H1 (cell line): ENCODE measurements around the gene TSPEAR. TPM values are rescaled to one million over a fixed set of nuclear protein-coding genes. Genes with fewer than 3 reads are reported as not detected.

Experiments used
- CTCF ChIA-PET: fragments of 300-600 bp; sonication (Branson Sonifier 250); formaldehyde crosslinking; loops from one replicate; lab custom pipeline; 2021; ENCODE audit not compliant: partially characterized antibody; lab: Charles Lee
- POLR2A ChIA-PET: fragments of 300-600 bp; sonication (Branson Sonifier 250); formaldehyde crosslinking; loops from one replicate; lab custom pipeline; 2021; ENCODE audit warnings: inconsistent platforms; ENCODE audit not compliant: partially characterized antibody; lab: Charles Lee
- DNase-seq, 2 experiments: peaks; one replicate each; pipeline versions ENCODE4 v3.0.0 to v3.0.0-alpha.2; 2010 to 2022; ENCODE audit warnings: low spot score in 2 of 2, low read depth in 1 of 2, mixed read lengths in 1 of 2
- FAIRE-seq: peaks from 2 replicates; lab custom pipeline; 2011; peaks lifted over from hg19 to GRCh38; lab: Jason Lieb, UNC
- H2AFZ ChIP-seq: 2 replicates; pipeline ENCODE4 v1.8.1; 2012; ENCODE audit warnings: low read length, inconsistent platforms
- H2AK5ac ChIP-seq: 2 replicates; pipeline ENCODE4 v1.6.1; 2013; ENCODE audit warnings: low read depth, low read length
- H2BK120ac ChIP-seq: replicated peaks from 2 replicates; pipeline ENCODE3; 2013; ENCODE audit warnings: low read depth, low read length, inconsistent platforms
- H2BK12ac ChIP-seq: 2 replicates; pipeline ENCODE4 v1.6.1; 2013; ENCODE audit warnings: low read depth, low read length
- H2BK15ac ChIP-seq: 2 replicates; pipeline ENCODE4 v1.6.1; 2013; ENCODE audit warnings: low read length
- H2BK20ac ChIP-seq: 2 replicates; pipeline ENCODE4 v1.6.1; 2013; ENCODE audit warnings: low read length
- H2BK5ac ChIP-seq: 2 replicates; pipeline ENCODE4 v1.6.1; 2013; ENCODE audit warnings: low read depth, low read length
- H3K14ac ChIP-seq: 2 replicates; pipeline ENCODE4 v1.6.1; 2013; ENCODE audit warnings: inconsistent platforms; ENCODE audit not compliant: insufficient read length
- H3K18ac ChIP-seq: 2 replicates; pipeline ENCODE4 v1.6.1; 2013; ENCODE audit warnings: low read length; ENCODE audit errors: extremely low read depth
- H3K23ac ChIP-seq: 2 replicates; pipeline ENCODE4 v1.6.1; 2013; ENCODE audit warnings: inconsistent platforms; ENCODE audit not compliant: insufficient read length
- H3K23me2 ChIP-seq: 2 replicates; pipeline ENCODE4 v1.6.1; 2013; ENCODE audit warnings: low read depth, low read length
- H3K27ac ChIP-seq: 2 replicates; pipeline ENCODE4 v1.6.1; 2011; ENCODE audit warnings: low read depth, low read length, inconsistent platforms
- H3K27me3 ChIP-seq, 4 experiments: replicated peaks in 1 of 4; 1 replicate in 1 of 4; 2 replicates in 3 of 4; pipeline versions ENCODE4 v1.6.1 to v1.8.1; 2011 to 2013; ENCODE audit warnings: low read length in 3 of 4, mild to moderate bottlenecking in 3 of 4, inconsistent platforms in 2 of 4, mixed read lengths in 2 of 4, moderate library complexity in 1 of 4; ENCODE audit not compliant: control insufficient read depth in 3 of 4, insufficient read depth in 3 of 4; ENCODE audit errors: extremely low read depth in 1 of 4
- H3K36me3 ChIP-seq, 4 experiments: 2 replicates each; pipeline versions ENCODE4 v1.6.1 to v1.8.1; 2011 to 2013; ENCODE audit warnings: mild to moderate bottlenecking in 4 of 4, low read length in 3 of 4, moderate library complexity in 2 of 4, control low read depth in 1 of 4, inconsistent platforms in 1 of 4; ENCODE audit not compliant: insufficient read depth in 4 of 4, control insufficient read depth in 2 of 4
- H3K4ac ChIP-seq: replicated peaks from 2 replicates; pipeline ENCODE3; 2013; ENCODE audit warnings: low read length, low read depth, mixed read lengths, inconsistent platforms; ENCODE audit not compliant: insufficient read length
- H3K4me1 ChIP-seq, 4 experiments: replicated peaks in 1 of 4; 1 replicate in 1 of 4; 2 replicates in 3 of 4; pipeline versions ENCODE4 v1.6.1 to v1.8.1; 2011 to 2013; ENCODE audit warnings: low read length in 3 of 4, inconsistent platforms in 2 of 4, mixed read lengths in 1 of 4; ENCODE audit not compliant: insufficient read depth in 4 of 4, control insufficient read depth in 3 of 4
- H3K4me2 ChIP-seq, 2 experiments: 2 replicates each; pipeline versions ENCODE4 v1.6.1 to v1.8.1; 2011 to 2013; ENCODE audit warnings: low read depth in 2 of 2, low read length in 2 of 2, control low read depth in 1 of 2, inconsistent platforms in 1 of 2, mild to moderate bottlenecking in 1 of 2; ENCODE audit not compliant: insufficient read depth in 1 of 2
- H3K4me3 ChIP-seq, 4 experiments: fragments of 200-600, 300-600 bp in 1 of 4; sonication (generic), shearing (Covaris generic), sonication (Bioruptor Twin) in 1 of 4; 2 replicates each; pipeline versions ENCODE4 v1.5.1 to v1.8.1; 2011 to 2016; ENCODE audit warnings: low read length in 4 of 4, low read depth in 3 of 4, control low read depth in 2 of 4, inconsistent platforms in 2 of 4, mild to moderate bottlenecking in 2 of 4, mixed read lengths in 1 of 4, moderate library complexity in 1 of 4; ENCODE audit not compliant: insufficient read depth in 2 of 4; ENCODE audit errors: extremely low read depth in 1 of 4
- H3K56ac ChIP-seq: replicated peaks from 2 replicates; pipeline ENCODE3; 2013; ENCODE audit warnings: low read depth, mild to moderate bottlenecking, mixed read lengths, low read length, inconsistent platforms; ENCODE audit not compliant: insufficient read length
- H3K79me1 ChIP-seq: 2 replicates; pipeline ENCODE4 v1.6.1; 2013; ENCODE audit warnings: low read depth, low read length, control low read depth
- H3K79me2 ChIP-seq, 2 experiments: 2 replicates each; pipeline versions ENCODE4 v1.6.1 to v1.8.1; 2012 to 2013; ENCODE audit warnings: low read length in 2 of 2, mild to moderate bottlenecking in 2 of 2, inconsistent platforms in 1 of 2; ENCODE audit not compliant: insufficient read depth in 2 of 2, control insufficient read depth in 1 of 2
- H3K9ac ChIP-seq, 4 experiments: replicated peaks in 1 of 4; 1 replicate in 1 of 4; 2 replicates in 3 of 4; pipeline versions ENCODE4 v1.6.1 to v1.8.1; 2011 to 2013; ENCODE audit warnings: low read depth in 3 of 4, low read length in 3 of 4, control low read depth in 2 of 4, mild to moderate bottlenecking in 2 of 4, moderate library complexity in 2 of 4, inconsistent platforms in 1 of 4; ENCODE audit errors: extremely low read depth in 1 of 4
- H3K9me3 ChIP-seq, 2 experiments: 2 replicates each; pipeline versions ENCODE4 v1.6.1 to v1.8.1; 2012 to 2013; ENCODE audit warnings: mild to moderate bottlenecking in 2 of 2, moderate library complexity in 2 of 2, control low read depth in 1 of 2, inconsistent platforms in 1 of 2, low read depth in 1 of 2, low read length in 1 of 2, mixed read lengths in 1 of 2; ENCODE audit not compliant: insufficient read depth in 2 of 2
- H4K20me1 ChIP-seq, 2 experiments: replicated peaks in 1 of 2; 2 replicates each; pipeline versions ENCODE3 to v1.8.1; 2011 to 2013; ENCODE audit warnings: inconsistent platforms in 2 of 2, low read length in 2 of 2, mild to moderate bottlenecking in 1 of 2; ENCODE audit not compliant: insufficient read depth in 2 of 2, control insufficient read depth in 1 of 2
- H4K5ac ChIP-seq: 2 replicates; pipeline ENCODE4 v1.6.1; 2013; ENCODE audit warnings: low read length, low read depth, mixed read lengths, inconsistent platforms; ENCODE audit not compliant: insufficient read length
- H4K8ac ChIP-seq: 2 replicates; pipeline ENCODE4 v1.8.0; 2013; ENCODE audit warnings: mild to moderate bottlenecking, moderate library complexity, low read length, inconsistent platforms; ENCODE audit not compliant: insufficient read depth; ENCODE audit errors: extremely low read depth
- H4K91ac ChIP-seq: replicated peaks from 2 replicates; pipeline ENCODE3; 2013; ENCODE audit warnings: low read length, mixed read lengths, inconsistent platforms; ENCODE audit not compliant: insufficient read length
- CTBP2 ChIP-seq: IDR thresholded peaks from 2 replicates; pipeline ENCODE4 v1.7.0; 2011; ENCODE audit warnings: borderline replicate concordance, mild to moderate bottlenecking, moderate library complexity, mixed read lengths, low read length; ENCODE audit not compliant: insufficient read depth, insufficient read length
- WGBS, 2 experiments: shearing (Covaris generic) in 1 of 2; methylation state at CpG; one replicate each; pipeline versions ENCODE4 v1.1.6 to v1.1.7; 2013 to 2015; ENCODE audit warnings: low lambda C conversion rate in 2 of 2, mixed read lengths in 2 of 2, inconsistent platforms in 1 of 2, low coverage in 1 of 2, missing lambda C conversion rate in 1 of 2; ENCODE audit not compliant: insufficient replicate concordance in 2 of 2, insufficient coverage in 1 of 2, insufficient read length in 1 of 2; ENCODE audit errors: extremely low coverage in 1 of 2, missing lambda C conversion rate in 1 of 2; 5-methylcytosine and 5-hydroxymethylcytosine counted together
- polyA plus RNA-seq, 7 experiments: library from polyadenylated mRNA; depleted of rRNA in 3 of 7; stranded (reverse) in 5 of 7; unstranded in 2 of 7; fragments of >200 nt in 5 of 7; fragments of 200-250 nt in 2 of 7; gene quantifications; 1 replicate in 5 of 7; 2 replicates in 1 of 7; 4 replicates in 1 of 7; pipeline versions ENCODE4 v1.2.1 to v1.2.3, GENCODE V29; 2011 to 2013; ENCODE audit warnings: missing spikeins in 2 of 7, mixed read lengths in 2 of 7
- total RNA-seq: library from RNA; stranded (reverse); fragmentation: NEBNext Ultra II Directional; extraction: Animal tissue kit (Norgen Biotek cat#: 25700); gene quantifications from 2 replicates; pipeline ENCODE4 v1.2.1, GENCODE V29; 2021

The TSPEAR gene
- total and polyA plus RNA-seq, 2 of the 8 experiments (the other 6 are each of a cell fraction or from before 2014, with no cell fraction given), result 0.58 to 0.89 TPM

DNA sequence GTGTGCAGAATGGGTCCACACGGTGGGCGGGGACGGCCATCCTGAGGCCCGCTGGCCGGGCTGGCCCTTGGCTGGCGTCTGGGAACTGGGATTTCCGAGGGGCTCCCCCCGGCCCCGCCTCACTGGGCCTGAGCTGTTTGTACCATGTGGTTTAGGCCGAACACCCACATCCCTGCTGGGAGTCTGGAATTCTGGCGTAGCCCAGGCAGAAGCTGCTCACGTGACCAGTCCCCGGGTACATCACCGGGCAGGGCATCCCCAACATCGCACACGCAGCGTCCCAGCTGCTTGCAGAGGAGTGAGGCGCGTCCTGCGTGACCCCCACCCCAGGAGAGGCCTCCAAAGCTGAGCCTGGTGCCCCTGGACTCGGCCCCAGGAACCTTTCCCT is 108.9 kb downstream of the TSPEAR start:
- ChIA-PET POLR2A (interaction anchor here (1.2 kb wide), 1 partner anchor 51 kb away, joined by 3 read pairs; the partner anchor contains the start of gene KRTAP10-2), CTCF (interaction anchor here (1.0 to 1.5 kb wide), 2 partner anchors 10 to 11 kb away, joined by 3 to 4 read pairs; partner anchors contain the start of gene KRTAP10-6)
- Histone ChIP-seq H3K27me3 (no peaks in the 10 kb centered on the region), H2BK20ac (no peak overlapping the region), H2AFZ (no peak overlapping the region), H3K79me1 (no peaks in the 10 kb centered on the region), H3K23me2 (0 out of 2 replicates have a peak, but pooled peaks cover 2% of the 10 kb centered on the region), H3K27ac (no peak overlapping the region), H3K4me2 (no peak overlapping the region), H3K9ac (no peak overlapping the region), H2AK5ac (no peak overlapping the region), H2BK5ac (no peak overlapping the region), H3K23ac (no peak overlapping the region), H4K91ac (no peak overlapping the region), H4K5ac (no peak overlapping the region), H3K4ac (no peak overlapping the region), H2BK120ac (no peak overlapping the region), H3K9me3 (peaks cover 0 to 5% of the 10 kb centered on the region in 2 experiments; a peak in 1 of 4 replicates), H2BK12ac (0 out of 2 replicates have a peak overlapping the region, but pooled peaks have one; percentile 75), H3K18ac (no peak overlapping the region), H3K56ac (no peak overlapping the region), H3K4me1 (peaks cover 0 to 6% (median 2%) of the 10 kb centered on the region in 4 experiments; a peak in 4 of 7 replicates), H4K8ac (no peak overlapping the region; the same call in 1 of the 2 replicates), H3K36me3 (no peaks in the 10 kb centered on the region; a peak in 1 of 8 replicates), H2BK15ac (no peak overlapping the region), H3K14ac (no peak overlapping the region), H3K79me2 (no peaks in the 10 kb centered on the region), H4K20me1 (no peaks in the 10 kb centered on the region), H3K4me3 (no peak overlapping the region)
- DNase-seq (no peak), FAIRE-seq (no peak)
- TF ChIP-seq CTBP2, result no peak
- WGBS, 2 experiments, result 73% methylated on average over 8 of the region's 21 CpGs; no CpG with 5 or more reads in 1 of the 2 experiments
